IMR-90 (cell line): ENCODE results near the gene RASD2. TPM values are rescaled to one million over a fixed set of nuclear protein-coding genes. Genes with fewer than 3 reads are reported as not detected.

Source experiments
- ATAC-seq: fragments of 200-7000 bp; cut with Tn5 transposase; 2 replicates; pipeline ENCODE4 v1.9.1; 2020; ENCODE audit warnings: low read depth, mild to moderate bottlenecking, moderate library complexity
- BruUV-seq: library from RNA; stranded (reverse); fragments of 400-500 nt; replicated peaks from 2 replicates; lab custom pipeline; 2021; lab: Mats Ljungman, UMichigan
- CTCF ChIA-PET: fragments of 300-600 bp; formaldehyde crosslinking; extraction: SDS; loops from one replicate; lab custom pipeline; 2021; ENCODE audit warnings: antibody characterized with exemption; lab: Yijun Ruan, JAX
- POLR2A ChIA-PET: fragments of 300-600 bp; sonication (Branson Sonifier 250); formaldehyde crosslinking; loops from one replicate; lab custom pipeline; 2022; ENCODE audit warnings: antibody characterized with exemption; ENCODE audit not compliant: unreplicated experiment; lab: Charles Lee
- DNase-seq: peaks from one replicate; pipeline ENCODE4 v3.0.0; 2013
- H2AFZ ChIP-seq: replicated peaks from 2 replicates; pipeline ENCODE3; 2013; ENCODE audit warnings: low read length, mild to moderate bottlenecking; ENCODE audit not compliant: poor library complexity
- H2AK5ac ChIP-seq: 2 replicates; pipeline ENCODE4 v1.6.1; 2013; ENCODE audit warnings: low read depth, low read length, inconsistent platforms
- H2AK9ac ChIP-seq: replicated peaks from 2 replicates; pipeline ENCODE3; 2013; ENCODE audit warnings: mild to moderate bottlenecking, low read depth, low read length, moderate library complexity; ENCODE audit not compliant: poor library complexity
- H2BK120ac ChIP-seq: 2 replicates; pipeline ENCODE4 v1.6.1; 2013; ENCODE audit warnings: low read depth, low read length, inconsistent platforms
- H2BK15ac ChIP-seq: 3 replicates; pipeline ENCODE4 v1.6.1; 2013; ENCODE audit warnings: low read depth, low read length, inconsistent platforms
- H2BK20ac ChIP-seq: 2 replicates; pipeline ENCODE4 v1.6.1; 2013; ENCODE audit warnings: low read depth, mild to moderate bottlenecking, inconsistent platforms, low read length, moderate library complexity
- H2BK5ac ChIP-seq: 2 replicates; pipeline ENCODE4 v1.6.1; 2013; ENCODE audit warnings: mild to moderate bottlenecking, low read depth, low read length, inconsistent platforms; ENCODE audit not compliant: poor library complexity, severe bottlenecking
- H3K14ac ChIP-seq: replicated peaks from 2 replicates; pipeline ENCODE4 v1.6.1; 2013; ENCODE audit warnings: low read depth, low read length, inconsistent platforms
- H3K18ac ChIP-seq: 2 replicates; pipeline ENCODE4 v1.6.1; 2013; ENCODE audit warnings: low read depth, low read length, control low read depth
- H3K23ac ChIP-seq: 2 replicates; pipeline ENCODE4 v1.6.1; 2013; ENCODE audit warnings: low read depth, low read length, inconsistent platforms
- H3K27ac ChIP-seq: 2 replicates; pipeline ENCODE4 v1.5.1; 2013; ENCODE audit warnings: mild to moderate bottlenecking, control low read depth, low read length; ENCODE audit not compliant: insufficient read depth
- H3K27me3 ChIP-seq: 2 replicates; pipeline ENCODE4 v1.6.1; 2013; ENCODE audit warnings: low read length; ENCODE audit not compliant: control insufficient read depth, insufficient read depth
- H3K36me3 ChIP-seq: 2 replicates; pipeline ENCODE4 v1.6.1; 2013; ENCODE audit warnings: low read length, mixed read lengths; ENCODE audit not compliant: control insufficient read depth, insufficient read depth
- H3K4ac ChIP-seq: 2 replicates; pipeline ENCODE4 v1.6.1; 2013; ENCODE audit warnings: low read depth, low read length, inconsistent platforms
- H3K4me1 ChIP-seq: 2 replicates; pipeline ENCODE4 v1.6.1; 2013; ENCODE audit warnings: low read length, mixed read lengths; ENCODE audit not compliant: control insufficient read depth, insufficient read depth
- H3K4me2 ChIP-seq: 2 replicates; pipeline ENCODE4 v1.6.1; 2013; ENCODE audit warnings: low read depth, mild to moderate bottlenecking, control low read depth, low read length, moderate library complexity
- H3K4me3 ChIP-seq: 2 replicates; pipeline ENCODE4 v1.5.1; 2013; ENCODE audit warnings: low read depth, mild to moderate bottlenecking, control low read depth, low read length, moderate library complexity; ENCODE audit not compliant: insufficient read depth
- H3K56ac ChIP-seq: 2 replicates; pipeline ENCODE4 v1.6.1; 2013; ENCODE audit warnings: low read length, inconsistent platforms; ENCODE audit not compliant: insufficient read depth; ENCODE audit errors: extremely low read depth
- H3K79me1 ChIP-seq, 2 experiments: 2 replicates each; pipeline ENCODE4 v1.6.1; 2013; ENCODE audit warnings: low read length in 2 of 2, inconsistent platforms in 1 of 2, low read depth in 1 of 2
- H3K9ac ChIP-seq: 2 replicates; pipeline ENCODE4 v1.6.1; 2013; ENCODE audit warnings: low read depth, low read length, control low read depth
- H3K9me1 ChIP-seq: 2 replicates; pipeline ENCODE4 v1.6.1; 2013; ENCODE audit warnings: low read length, inconsistent platforms; ENCODE audit not compliant: insufficient read depth
- H3K9me3 ChIP-seq: 2 replicates; pipeline ENCODE4 v1.6.1; 2013; ENCODE audit warnings: low read length; ENCODE audit not compliant: control insufficient read depth, insufficient read depth
- H4K20me1 ChIP-seq: 2 replicates; pipeline ENCODE4 v1.6.1; 2013; ENCODE audit warnings: low read length, inconsistent platforms; ENCODE audit not compliant: insufficient read depth
- H4K5ac ChIP-seq: 2 replicates; pipeline ENCODE4 v1.6.1; 2013; ENCODE audit warnings: mild to moderate bottlenecking, low read depth, low read length, control low read depth
- H4K8ac ChIP-seq, 2 experiments: 2 replicates each; pipeline ENCODE4 v1.6.1; 2013; ENCODE audit warnings: low read depth in 2 of 2, low read length in 2 of 2, control low read depth in 1 of 2, inconsistent platforms in 1 of 2
- H4K91ac ChIP-seq: 2 replicates; pipeline ENCODE4 v1.6.1; 2013; ENCODE audit warnings: low read depth, low read length, inconsistent platforms; ENCODE audit not compliant: insufficient read depth
- CTCF ChIP-seq: conservative IDR thresholded peaks from 2 replicates; pipeline ENCODE4 v1.5.1; 2012; ENCODE audit warnings: mild to moderate bottlenecking, low read depth, low read length, improper control_type of control experiment
- NFE2L2 ChIP-seq: fragments of 150-350 bp; IDR thresholded peaks from 2 replicates; pipeline ENCODE4 v1.6.1; 2016; ENCODE audit warnings: low read depth, mild to moderate bottlenecking, low read length
- whole genome bisulfite sequencing, 2 experiments: methylation state at CpG; one replicate each; pipeline versions ENCODE4 v1.1.5 to v1.1.7; 2013; ENCODE audit warnings: missing lambda C conversion rate in 2 of 2; ENCODE audit not compliant: insufficient read length in 1 of 2; ENCODE audit errors: extremely low coverage in 2 of 2; 5-methylcytosine and 5-hydroxymethylcytosine counted together
- dilution Hi-C: fragments of 300-500 bp; cut with HindIII; formaldehyde crosslinking; loops from one replicate; pipeline ENCODE4 v1.14.3; 2018; ENCODE audit warnings: low sequenced_read_pairs; ENCODE audit not compliant: unreplicated experiment
- in situ Hi-C: fragments of 300-500 bp; cut with MboI; formaldehyde crosslinking; loops from 3 replicates; pipeline ENCODE4 v1.14.3; 2019; ENCODE audit warnings: low sequenced_read_pairs, inconsistent platforms, mixed read lengths
- intact Hi-C: fragments of 100-400 bp; cut with micrococcal nuclease; formaldehyde crosslinking; loops from 2 replicates; pipeline ENCODE4 v1.10.0; 2022
- polyA plus RNA-seq, 3 experiments: library from polyadenylated mRNA; depleted of rRNA; stranded (reverse); fragments of >200 nt; gene quantifications; 2 replicates each; pipeline ENCODE4 v1.2.3, GENCODE V29; 2012; ENCODE audit warnings: low replicate concordance in 1 of 3
- total RNA-seq: library from RNA; depleted of rRNA; stranded (reverse); fragments of >200 nt; gene quantifications from 2 replicates; pipeline ENCODE4 v1.2.3, GENCODE V29; 2012

The RASD2 gene
- total and polyA plus RNA-seq, 2 of the 4 experiments (the other 2 are of a cell fraction), result under 0.01 to 0.32 TPM

- no peak overlapping the region for H3K9ac ChIP-seq
- H3K4me3 ChIP-seq, result no peak overlapping the region
- no peak overlapping the region for H2BK5ac ChIP-seq
- no peak overlapping the region for H3K56ac ChIP-seq
- no peak overlapping the region for H4K91ac ChIP-seq
- TF ChIP-seq CTCF, result no peak
- TF ChIP-seq NFE2L2, result no peak
- H4K20me1 ChIP-seq, result no peaks in the 10 kb centered on the region
- no peak overlapping the region for H2BK120ac ChIP-seq
- H3K9me1 ChIP-seq, result no peaks in the 10 kb centered on the region
- H3K27ac ChIP-seq, result no peak overlapping the region
- H3K18ac ChIP-seq, result no peak overlapping the region
- no peak overlapping the region for H2AFZ ChIP-seq
- no peak overlapping the region for H3K23ac ChIP-seq
- H4K8ac ChIP-seq, result no peak overlapping the region
- in situ Hi-C loops, result no loop called here
- H3K79me1 ChIP-seq, result no peaks in the 10 kb centered on the region
- BruUV-seq, result no TSS peak
- H2BK15ac ChIP-seq, result no peak overlapping the region
- H3K14ac ChIP-seq, result no peak overlapping the region
- H2BK20ac ChIP-seq, result no peak overlapping the region
- ChIA-PET POLR2A (no interaction called here), CTCF (no interaction called here)
- no peak overlapping the region for H2AK9ac ChIP-seq
- H3K9me3 ChIP-seq, result no peaks in the 10 kb centered on the region
- H3K27me3 ChIP-seq, result peaks cover 35% of the 10 kb centered on the region
- no peak for DNase-seq
- H3K4ac ChIP-seq, result no peak overlapping the region
- H3K4me1 ChIP-seq, result peaks cover 3% of the 10 kb centered on the region; the same call in 1 of the 2 replicates
- intact Hi-C loops, result no loop called here
- dilution Hi-C loops, result no loop called here
- H2AK5ac ChIP-seq, result no peak overlapping the region
- ATAC-seq, result no peak
- 59% methylated on average over 11 of the region's 16 CpGs; no CpG with 5 or more reads in 1 of the 2 experiments for WGBS, 2 experiments
- no peak overlapping the region for H3K4me2 ChIP-seq
- no peak overlapping the region for H4K5ac ChIP-seq
- no peaks in the 10 kb centered on the region for H3K36me3 ChIP-seq
These were observed 19.0 kb upstream of the RASD2 start for GRCh38 chr22:35521358-35522224.
